ENCODE data around the gene GPR3. TPM values are rescaled to one million over a fixed set of nuclear protein-coding genes. Genes with fewer than 3 reads are reported as not detected.
A peak's percentile ranks its signal among the peaks of the same experiment; 100 is the strongest.
"Not testable (repeated sequence)": the region's sequence is repeated elsewhere in the genome, so short reads cannot be mapped to it uniquely, and the experiment has no call there.

GPR3 gene
- total RNA-seq, 1 experiment from 2014 or later, result 2.6 TPM

DNA sequence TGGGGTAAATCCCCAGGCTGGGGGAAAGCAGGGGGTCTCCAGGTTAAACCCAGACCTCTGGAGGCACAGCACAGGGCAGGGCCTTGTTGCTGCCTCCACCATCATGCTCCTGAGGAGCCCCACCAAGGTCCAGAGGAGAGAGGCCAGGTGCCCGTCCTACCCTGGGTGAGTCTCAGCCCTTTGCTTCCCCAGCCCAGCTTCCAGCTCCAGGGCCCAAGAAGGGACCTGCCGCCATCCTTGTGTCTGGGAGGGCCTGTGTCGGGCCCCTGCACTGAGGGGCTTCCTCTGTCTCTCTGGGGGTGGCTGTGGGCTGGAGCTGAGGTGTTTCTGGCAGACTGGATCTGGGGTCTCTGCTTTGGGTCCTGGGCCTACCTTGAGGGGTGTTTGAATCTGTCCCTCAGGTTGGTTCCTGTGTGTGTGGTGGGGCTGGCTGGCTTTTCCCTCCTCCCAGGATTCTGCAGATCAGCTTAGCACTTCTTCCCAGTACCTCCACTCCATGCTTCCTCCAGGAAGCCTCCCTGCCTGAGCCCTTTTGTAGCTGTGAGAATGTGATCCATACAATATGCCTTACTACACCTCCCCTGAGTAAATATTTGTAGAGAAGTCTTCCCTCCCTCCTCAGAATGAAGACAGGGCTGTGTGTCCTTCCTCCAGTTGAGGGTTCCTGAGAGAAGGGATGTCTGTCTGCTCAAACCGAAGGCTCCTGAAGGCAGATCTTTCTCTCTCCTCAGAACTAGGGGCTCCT is 6.2 kb downstream of the GPR3 start:
- DNase-seq (ENCODE audit: low read depth), result no peak

- DNase-seq (ENCODE audit: low read depth), result no peak
These were observed 7.0 kb downstream of the GPR3 start for GRCh38 chr1:27399251-27400025.

DNA sequence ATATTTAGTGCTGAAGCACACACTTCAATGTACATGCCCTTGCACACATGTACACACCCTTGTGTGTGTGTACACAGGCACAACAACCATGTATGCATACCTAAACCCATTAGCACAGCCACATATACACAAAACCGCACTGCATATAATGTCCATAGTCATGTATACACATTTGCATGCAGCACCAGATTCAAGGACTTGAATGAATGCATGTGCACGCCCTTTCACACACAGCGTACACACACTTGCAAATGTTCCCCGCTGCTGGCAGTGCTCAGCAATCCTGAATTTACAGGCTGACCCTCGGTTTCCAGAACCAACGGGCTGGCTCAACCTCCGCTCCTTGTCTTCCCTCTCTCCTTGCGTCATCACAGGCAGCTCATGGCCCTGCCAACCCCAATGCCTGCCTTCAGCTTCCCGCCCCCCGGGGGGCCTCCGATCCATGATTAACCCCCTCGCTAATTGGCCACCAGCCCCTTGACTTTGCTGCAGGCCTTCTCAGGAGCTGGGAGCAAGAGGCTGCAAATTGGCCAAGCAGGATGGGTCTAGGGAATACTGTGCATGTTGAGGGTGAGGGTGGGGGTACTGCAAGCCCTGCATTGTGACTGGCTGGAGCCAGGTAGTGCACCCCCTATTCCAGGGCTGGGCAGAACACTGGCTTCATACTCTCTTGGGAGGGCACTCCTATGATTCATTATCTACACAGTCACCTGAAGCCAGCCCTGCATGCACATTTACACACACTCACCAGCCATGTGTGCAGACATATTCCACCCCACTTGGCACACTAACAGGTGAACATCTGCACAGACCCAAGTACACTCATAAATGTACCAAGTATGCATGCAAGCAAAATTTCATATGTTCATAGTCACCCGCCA is 7.9 kb downstream of the GPR3 start:
- DNase-seq (ENCODE audit: low read depth), result no peak

DNA sequence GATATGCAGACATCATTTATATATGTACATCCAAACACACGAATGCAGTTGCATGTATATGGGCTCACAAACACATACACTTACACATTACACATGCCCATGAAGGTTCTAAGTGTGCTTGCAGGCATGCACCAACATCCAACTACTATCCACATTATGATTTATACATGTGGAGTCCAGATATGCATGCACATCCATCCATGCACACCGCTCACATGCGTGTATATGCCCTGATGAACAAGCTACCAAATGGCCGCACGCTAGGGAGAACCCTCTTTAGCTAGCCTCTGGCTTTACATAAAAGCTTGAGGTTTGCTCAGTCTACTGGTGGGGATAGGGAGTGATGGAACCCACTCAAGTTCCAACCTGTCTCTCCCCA is 8.5 kb downstream of the GPR3 start:
- no peak for DNase-seq (ENCODE audit: low read depth)

DNA sequence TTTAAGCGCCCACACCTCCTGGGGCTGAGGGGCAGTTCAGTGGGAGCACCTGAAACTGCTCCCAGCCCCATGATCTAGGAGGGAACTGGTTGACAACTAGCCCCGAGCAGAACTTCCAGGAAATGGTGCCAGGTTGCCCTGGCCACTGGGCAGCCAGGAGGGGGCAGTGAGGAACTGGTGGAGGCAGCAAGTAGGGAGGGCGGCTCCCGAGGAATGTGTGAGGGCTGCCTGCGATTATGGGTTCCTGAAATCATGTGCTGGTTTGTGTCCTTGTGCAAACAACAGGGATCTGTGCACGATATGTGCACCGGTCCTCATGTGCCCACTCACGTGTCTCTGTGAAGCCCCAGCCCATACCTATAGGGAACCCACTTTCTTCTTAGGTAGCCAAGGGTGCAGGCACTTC is 9.9 kb downstream of the GPR3 start:
- DNase-seq (ENCODE audit: low read depth), result peak; percentile 68

DNA sequence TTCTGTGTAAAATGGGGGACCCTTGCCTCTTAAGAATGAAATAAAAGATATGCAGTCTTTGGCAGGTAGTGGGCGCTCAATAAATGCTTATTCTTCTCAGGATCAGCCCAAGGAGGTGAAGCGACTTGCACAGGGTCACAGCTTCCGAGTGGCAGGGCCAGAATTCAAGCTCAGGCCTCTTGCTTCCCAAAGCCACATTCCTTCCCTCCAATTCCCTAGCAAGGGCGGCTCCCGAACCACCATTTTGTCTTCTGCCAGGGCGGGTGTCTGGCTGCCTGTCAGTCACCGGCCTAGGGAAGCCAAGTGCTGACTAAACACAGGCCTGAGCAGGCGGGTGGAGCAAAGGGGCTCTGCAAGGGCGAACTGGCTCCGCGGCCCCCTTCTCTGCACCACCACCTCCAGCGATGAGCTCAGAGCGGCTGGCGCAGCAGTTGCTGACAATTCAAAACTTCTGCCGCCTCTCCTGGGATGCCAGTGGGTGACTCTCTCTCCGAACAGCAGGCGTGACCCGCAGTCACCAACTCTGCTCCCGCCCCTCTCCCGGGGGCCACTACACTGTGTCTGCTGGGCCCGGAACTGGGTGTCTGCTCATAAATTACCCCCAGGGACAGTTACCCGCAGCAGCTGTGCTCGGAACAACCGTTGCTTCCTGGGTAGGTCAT is 10.8 kb downstream of the GPR3 start:
- no peak for DNase-seq (ENCODE audit: low read depth)

DNA sequence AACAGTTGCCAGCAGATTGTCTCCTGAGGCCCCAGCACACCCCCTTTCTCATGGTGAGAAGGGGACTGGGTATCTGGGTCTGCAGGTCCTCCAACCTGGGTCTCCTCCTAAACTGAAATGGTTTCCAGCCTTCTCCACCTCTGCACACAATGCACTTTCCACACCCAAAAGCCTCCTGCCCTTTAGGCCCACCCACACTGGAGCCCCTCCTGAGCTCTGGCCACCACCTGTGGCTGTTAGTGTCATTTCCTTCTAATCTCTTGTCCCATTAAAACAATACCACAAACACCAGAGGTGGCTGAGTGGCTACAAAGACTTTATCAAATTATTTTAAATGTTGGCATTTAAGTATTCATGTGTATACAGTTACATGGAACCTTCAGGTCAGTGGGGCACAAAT is 11.5 kb downstream of the GPR3 start:
- no peak for DNase-seq (ENCODE audit: low read depth)

DNA sequence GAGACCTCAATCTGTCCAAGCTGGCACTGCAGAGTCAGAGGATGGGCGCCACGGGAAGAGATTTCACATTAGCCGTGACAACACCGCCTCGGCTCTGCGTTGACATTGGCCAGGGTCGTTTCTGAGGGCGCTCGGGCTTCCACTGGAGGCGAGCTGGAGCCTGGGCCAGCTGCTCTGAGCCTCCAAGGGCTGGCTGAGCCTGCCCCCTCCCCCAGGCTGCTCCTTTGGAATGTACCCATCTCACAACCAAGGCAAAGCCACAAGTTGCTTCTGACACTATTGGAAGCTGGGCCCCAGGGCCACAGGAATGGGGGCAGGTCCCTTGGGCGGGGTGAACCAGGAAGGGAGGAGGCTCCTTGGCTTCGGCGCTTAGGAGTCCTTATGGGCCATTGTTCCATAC is 12.7 kb downstream of the GPR3 start:
- DNase-seq (ENCODE audit: low read depth), result peak; percentile 46

GRCh38 chr1:27405598-27406361 is 13.4 kb downstream of the GPR3 start:
- not testable (repeated sequence) for DNase-seq (ENCODE audit: low read depth)

DNA sequence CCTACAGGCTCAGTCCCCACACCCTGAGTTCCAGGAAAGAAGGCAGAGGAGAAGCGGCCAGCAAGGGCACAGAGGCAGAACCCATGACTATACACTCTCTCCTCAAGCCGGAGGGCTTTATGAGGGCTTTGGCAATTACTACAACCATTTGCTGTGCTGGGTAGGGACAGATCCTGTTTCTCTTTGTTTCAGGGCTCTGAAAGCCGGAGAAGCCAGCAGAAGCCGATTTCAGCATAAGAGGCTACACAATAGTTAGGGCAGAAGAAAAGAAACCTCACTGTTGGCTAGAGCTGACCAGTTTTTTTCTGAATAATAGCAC is 13.9 kb downstream of the GPR3 start:
- DNase-seq (ENCODE audit: low read depth), result no peak

GRCh38 chr1:27406791-27407190 is 14.4 kb downstream of the GPR3 start:
- not testable (repeated sequence) for DNase-seq (ENCODE audit: low read depth)

DNA sequence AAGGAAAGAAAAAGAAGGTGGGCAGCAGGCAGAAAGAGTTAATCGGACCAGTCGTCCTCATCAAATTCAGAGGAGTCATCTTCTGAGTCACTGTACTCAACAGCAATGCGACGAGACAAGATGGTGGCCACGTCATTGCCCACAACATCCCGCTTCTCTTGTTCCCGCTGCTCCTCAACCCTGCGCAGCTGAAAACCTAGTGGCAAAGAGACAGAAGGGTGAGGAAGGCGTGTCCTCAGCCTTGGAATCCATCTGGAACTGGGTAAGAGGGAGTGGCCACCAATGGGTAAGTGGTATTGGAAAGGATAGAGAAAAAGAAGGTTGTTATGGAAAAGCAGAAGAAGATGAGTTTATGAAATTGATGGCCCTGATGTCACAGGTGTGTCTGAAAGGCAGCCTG is 15.7 kb downstream of the GPR3 start:
- DNase-seq (ENCODE audit: low read depth), result peak; percentile 85

DNA sequence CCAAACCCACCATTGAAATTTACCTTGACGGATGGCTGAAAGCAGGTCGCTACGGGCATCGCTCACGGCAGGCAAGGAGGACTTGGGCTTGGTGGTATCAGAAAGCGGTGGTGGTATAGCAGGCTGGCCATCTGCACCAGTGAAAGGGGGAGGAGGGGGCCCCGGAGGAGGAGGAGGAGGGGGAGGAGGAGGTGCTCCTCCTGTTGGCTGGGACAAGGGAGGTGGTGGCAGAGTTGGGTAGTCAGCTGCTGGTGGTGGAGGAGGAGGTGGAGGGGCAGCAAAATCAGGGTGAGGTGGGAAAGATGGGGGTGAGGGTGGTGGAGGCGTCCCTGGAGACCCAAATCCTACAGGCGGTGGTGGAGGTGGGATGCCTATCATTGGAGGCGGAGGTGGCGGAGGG is 17.2 kb downstream of the GPR3 start:
- DNase-seq (ENCODE audit: low read depth), result no peak

DNA sequence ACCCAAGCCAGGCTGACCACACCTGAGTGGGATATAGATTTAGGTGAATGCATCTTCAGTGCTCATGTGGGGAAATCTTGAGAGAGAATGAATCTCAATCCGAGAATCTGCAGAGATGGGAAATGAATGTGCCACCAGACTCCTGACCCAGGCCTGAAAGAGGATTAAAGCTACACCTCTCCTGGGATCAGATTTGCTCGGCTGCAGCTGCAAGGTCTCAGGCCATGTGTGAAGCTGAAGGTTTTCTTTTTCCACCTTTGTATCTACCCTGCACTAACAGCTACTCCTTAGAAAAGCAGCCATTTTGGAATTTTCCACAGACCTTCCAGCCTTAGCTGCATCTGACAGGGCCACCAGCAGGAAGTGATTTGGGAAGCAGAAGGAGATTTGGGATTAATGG is 18.3 kb downstream of the GPR3 start:
- no peak for DNase-seq (ENCODE audit: low read depth)

DNA sequence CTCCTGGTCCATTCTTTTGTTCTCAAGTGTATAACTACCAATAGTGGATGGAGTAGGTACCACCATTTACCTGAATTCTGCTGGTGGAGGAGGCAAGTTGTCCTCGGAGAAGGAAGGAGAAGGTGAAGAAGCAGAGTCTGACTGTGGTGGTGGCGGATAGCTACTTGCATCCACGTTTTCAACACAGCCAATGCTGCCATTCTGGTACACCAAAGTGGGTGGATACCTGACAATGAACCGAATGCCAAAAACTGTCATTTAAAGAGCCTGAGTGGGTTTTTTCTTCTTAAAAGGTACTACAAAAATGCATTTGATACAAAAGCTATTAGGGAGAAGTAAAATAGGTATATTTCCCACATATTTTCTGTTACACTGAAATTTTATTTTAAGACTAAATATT is 20.1 kb downstream of the GPR3 start:
- no peak for DNase-seq (ENCODE audit: low read depth)

GRCh38 chr1:27413004-27413403 is 20.6 kb downstream of the GPR3 start:
- no peak for DNase-seq (ENCODE audit: low read depth)

DNA sequence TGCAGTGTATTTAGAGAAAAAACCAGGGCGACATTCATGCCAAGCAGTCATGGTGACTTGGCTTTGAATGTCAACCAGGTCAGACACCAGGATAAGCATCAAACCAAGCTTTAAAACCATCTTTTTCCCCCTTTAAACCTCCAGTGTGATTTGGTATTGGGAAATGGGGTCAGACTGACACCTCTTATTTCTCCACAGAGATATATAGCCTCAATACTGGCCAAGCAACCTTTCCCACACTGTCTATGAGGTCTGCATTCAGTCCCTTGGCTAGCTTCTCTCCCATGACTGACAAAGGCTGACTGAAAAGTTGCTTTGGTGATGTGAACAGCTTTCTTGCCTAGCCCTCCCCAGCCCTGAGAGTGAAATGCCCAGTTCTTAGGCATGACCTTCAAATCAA is 21.7 kb downstream of the GPR3 start:
- no peak for DNase-seq (ENCODE audit: low read depth)

DNA sequence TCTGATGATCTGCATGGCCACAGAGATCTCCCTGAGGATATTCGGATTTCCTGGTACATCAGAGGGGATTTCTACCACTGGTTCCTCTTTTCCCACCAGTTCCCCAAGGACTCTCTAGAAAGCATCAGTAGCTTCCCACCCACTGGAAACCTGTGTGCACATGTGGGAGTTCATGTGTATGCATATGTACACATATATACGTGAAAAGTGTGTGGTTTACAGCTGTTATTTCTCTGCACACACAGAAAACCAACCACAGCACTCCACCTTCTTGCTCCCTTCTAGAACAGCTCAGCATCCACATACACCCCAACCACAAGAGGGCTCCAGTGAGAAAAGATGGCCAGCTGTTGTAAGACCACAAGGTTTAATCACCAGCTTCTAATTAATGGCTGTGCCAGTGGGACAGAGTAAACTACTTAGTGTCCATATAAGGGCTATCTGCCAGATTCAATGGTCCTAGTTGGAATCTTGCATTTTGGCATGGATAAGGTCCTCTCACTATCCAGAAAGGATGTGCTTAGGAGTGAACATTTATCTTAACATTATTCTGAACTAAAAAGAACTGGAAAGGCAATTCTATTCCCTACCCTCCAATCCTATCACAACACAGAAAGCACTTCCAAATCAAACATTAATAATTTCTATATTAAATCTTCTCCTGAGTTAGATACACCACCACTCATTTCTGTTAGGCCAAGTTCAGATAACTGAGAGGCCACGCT is 24.1 kb downstream of the GPR3 start:
- DNase-seq (ENCODE audit: low read depth), result peak; percentile 71

GRCh38 chr1:27417713-27418112 is 25.3 kb downstream of the GPR3 start:
- no peak for DNase-seq (ENCODE audit: low read depth)

- DNase-seq (ENCODE audit: low read depth), result peak; percentile 92
These were observed 26.1 kb downstream of the GPR3 start for GRCh38 chr1:27418326-27419185.

Data from M059J (cell line).